HG03378 (cell line): Measurements from ENCODE around the gene LAMTOR2.
A peak's percentile ranks its signal among the peaks of the same experiment; 100 is the strongest.
"Not testable (repeated sequence)": the region's sequence is repeated elsewhere in the genome, so short reads cannot be mapped to it uniquely, and the experiment has no call there.

Experiments used
- ATAC-seq: cut with Tn5 transposase; IDR thresholded peaks from one replicate; pipeline ENCODE4 v1.9.1; 2021; ENCODE audit warnings: mild to moderate bottlenecking, moderate library complexity; ENCODE audit not compliant: unreplicated experiment

Gene LAMTOR2

GRCh38 chr1:156051011-156051725 lies 3.4 kb upstream of the LAMTOR2 start:
- ATAC-seq, result no peak

- no peak for ATAC-seq
Measured at GRCh38 chr1:156052862-156053767, 1.5 kb upstream of the LAMTOR2 start.

- ATAC-seq, result peak; percentile 14
Measured at GRCh38 chr1:156053768-156054499, 648 bp upstream of the LAMTOR2 start, which contains the start of gene UBQLN4. TSS of gene UBQLN4 (minus strand) at chr1:156053798. CDS start at chr1:156053701, 97 bp downstream.

GRCh38 chr1:156055281-156056048 lies 883 bp downstream of the LAMTOR2 start:
- peak; percentile 2 for ATAC-seq

GRCh38 chr1:156056326-156056849 lies 1.8 kb downstream of the LAMTOR2 start:
- no peak for ATAC-seq

GRCh38 chr1:156060937-156061636 lies 6.5 kb downstream of the LAMTOR2 start, which contains the start of gene RAB25:
TSS of gene RAB25 (plus strand) at chr1:156061160. CDS start at chr1:156061401, 241 bp downstream.
- no peak for ATAC-seq

GRCh38 chr1:156062189-156062588 lies 7.6 kb downstream of the LAMTOR2 start:
- ATAC-seq, result no peak

- ATAC-seq, result no peak
Measured at GRCh38 chr1:156063997-156064285, 9.4 kb downstream of the LAMTOR2 start.

GRCh38 chr1:156064615-156065014 lies 10.0 kb downstream of the LAMTOR2 start:
- no peak for ATAC-seq

GRCh38 chr1:156065212-156065611 lies 10.6 kb downstream of the LAMTOR2 start:
- no peak for ATAC-seq

- no peak for ATAC-seq
Measured at GRCh38 chr1:156065871-156066270, 11.3 kb downstream of the LAMTOR2 start.

- ATAC-seq, result no peak
Measured at GRCh38 chr1:156067262-156067661, 12.7 kb downstream of the LAMTOR2 start.

- no peak for ATAC-seq
Measured at GRCh38 chr1:156069490-156070455, 15.2 kb downstream of the LAMTOR2 start.

GRCh38 chr1:156070548-156070947 lies 16.0 kb downstream of the LAMTOR2 start:
- no peak for ATAC-seq

- not testable (repeated sequence) for ATAC-seq
Measured at GRCh38 chr1:156071332-156071816, 16.8 kb downstream of the LAMTOR2 start.

GRCh38 chr1:156072251-156072650 lies 17.7 kb downstream of the LAMTOR2 start:
- ATAC-seq, result no peak

- ATAC-seq, result no peak
Measured at GRCh38 chr1:156073110-156073687, 18.6 kb downstream of the LAMTOR2 start.

- no peak for ATAC-seq
Measured at GRCh38 chr1:156073740-156074139, 19.2 kb downstream of the LAMTOR2 start.
